Endothelial cell of umbilical vein (primary cell): ENCODE results near the gene NCKAP5. TPM values are rescaled to one million over a fixed set of nuclear protein-coding genes. Genes with fewer than 3 reads are reported as not detected.

Experiments used
- BruUV-seq: library from RNA; stranded (reverse); fragments of 400-500 nt; replicated peaks from 2 replicates; lab custom pipeline; 2021; lab: Mats Ljungman, UMichigan
- CTCF ChIA-PET: fragments of 300-600, 350-600 bp; sonication (Branson Sonifier 250); formaldehyde crosslinking; loops from one replicate; lab custom pipeline; 2021; ENCODE audit warnings: antibody characterized with exemption, inconsistent platforms; lab: Charles Lee
- POLR2A ChIA-PET: fragments of 300-600, 350-600 bp; sonication (Branson Sonifier 250); formaldehyde crosslinking; loops from one replicate; lab custom pipeline; 2021; ENCODE audit warnings: antibody characterized with exemption, inconsistent platforms; lab: Charles Lee
- DNase-seq: peaks from one replicate; pipeline ENCODE4 v3.0.0-alpha.2; 2011; ENCODE audit warnings: low read depth, low spot score
- FAIRE-seq: peaks from 2 replicates; lab custom pipeline; 2011; peaks lifted over from hg19 to GRCh38; lab: Jason Lieb, UNC
- H2AFZ ChIP-seq: 2 replicates; pipeline ENCODE4 v1.6.0; 2012; ENCODE audit warnings: low read depth, low read length, control low read depth, inconsistent platforms
- H3K27ac ChIP-seq: 2 replicates; pipeline ENCODE4 v1.5.1; 2011; ENCODE audit warnings: low read depth, mild to moderate bottlenecking, control low read depth, low read length, moderate library complexity; ENCODE audit not compliant: insufficient read depth
- H3K27me3 ChIP-seq, 2 experiments: 2 replicates each; pipeline versions ENCODE4 v1.6.0 to v1.6.1; 2011; ENCODE audit warnings: low read length in 2 of 2, mixed read lengths in 1 of 2; ENCODE audit not compliant: control insufficient read depth in 2 of 2, insufficient read depth in 2 of 2
- H3K36me3 ChIP-seq, 2 experiments: 2 replicates in 1 of 2; 3 replicates in 1 of 2; pipeline ENCODE4 v1.5.1; 2011; ENCODE audit warnings: low read length in 2 of 2, mild to moderate bottlenecking in 1 of 2, moderate library complexity in 1 of 2; ENCODE audit not compliant: control insufficient read depth in 2 of 2, insufficient read depth in 2 of 2; ENCODE audit errors: extremely low read depth in 1 of 2
- H3K4me1 ChIP-seq: 3 replicates; pipeline ENCODE4 v1.5.1; 2011; ENCODE audit warnings: mild to moderate bottlenecking, low read length; ENCODE audit not compliant: control insufficient read depth, insufficient read depth; ENCODE audit errors: extremely low read depth
- H3K4me2 ChIP-seq: 2 replicates; pipeline ENCODE4 v1.6.1; 2011; ENCODE audit warnings: low read length, control low read depth, mixed read lengths; ENCODE audit not compliant: insufficient read depth
- H3K4me3 ChIP-seq, 3 experiments: fragments of 200-600 bp in 1 of 3; sonication (generic), shearing (Covaris generic) in 1 of 3; replicated peaks in 1 of 3; 2 replicates each; pipeline ENCODE4 v1.5.1; 2011 to 2016; ENCODE audit warnings: control low read depth in 3 of 3, low read length in 3 of 3, mild to moderate bottlenecking in 2 of 3, inconsistent platforms in 1 of 3, low read depth in 1 of 3, moderate library complexity in 1 of 3; ENCODE audit not compliant: insufficient read depth in 1 of 3
- H3K79me2 ChIP-seq: 2 replicates; pipeline ENCODE4 v1.6.0; 2012; ENCODE audit warnings: low read length, inconsistent platforms; ENCODE audit not compliant: control insufficient read depth, insufficient read depth
- H3K9ac ChIP-seq: replicated peaks from 2 replicates; pipeline ENCODE3; 2011; ENCODE audit warnings: low read length, control low read depth; ENCODE audit not compliant: insufficient read depth; ENCODE audit errors: extremely low read depth
- H3K9me1 ChIP-seq: replicated peaks from 3 replicates; pipeline ENCODE4 v1.6.0; 2011; ENCODE audit warnings: mild to moderate bottlenecking, low read length; ENCODE audit not compliant: control insufficient read depth, insufficient read depth; ENCODE audit errors: extremely low read depth
- H3K9me3 ChIP-seq: replicated peaks from 2 replicates; pipeline ENCODE4 v1.5.1; 2012; ENCODE audit warnings: low read length, inconsistent platforms; ENCODE audit not compliant: control insufficient read depth, insufficient read depth
- H4K20me1 ChIP-seq: replicated peaks from 2 replicates; pipeline ENCODE3; 2011; ENCODE audit warnings: mild to moderate bottlenecking, low read length; ENCODE audit not compliant: control insufficient read depth, insufficient read depth; ENCODE audit errors: extremely low read depth
- CTCF ChIP-seq, 2 donors: IDR thresholded peaks; 1 replicate in 1 of 2; 2 replicates in 1 of 2; pipeline ENCODE4 v1.5.1; 2011; ENCODE audit warnings: low read length in 2 of 2, mild to moderate bottlenecking in 2 of 2, moderate library complexity in 2 of 2, control low read depth in 1 of 2, inconsistent platforms in 1 of 2, low read depth in 1 of 2; ENCODE audit not compliant: insufficient read depth in 1 of 2; ENCODE audit errors: extremely low read depth in 1 of 2
- EZH2 ChIP-seq: IDR thresholded peaks from 2 replicates; pipeline ENCODE4 v1.6.1; 2012; ENCODE audit warnings: borderline replicate concordance, low read depth, mild to moderate bottlenecking, moderate library complexity, low read length, inconsistent platforms; ENCODE audit not compliant: severe bottlenecking
- FOS ChIP-seq: IDR thresholded peaks from 2 replicates; pipeline ENCODE4 v1.6.1; 2011; ENCODE audit warnings: mild to moderate bottlenecking, low read length, moderate library complexity, borderline replicate concordance; ENCODE audit not compliant: insufficient read depth
- JUN ChIP-seq: IDR thresholded peaks from 2 replicates; pipeline ENCODE4 v1.6.1; 2011; ENCODE audit warnings: borderline replicate concordance, low read depth; ENCODE audit not compliant: insufficient read length, insufficient read depth
- MAX ChIP-seq: IDR thresholded peaks from 2 replicates; pipeline ENCODE4 v1.6.1; 2011; ENCODE audit not compliant: insufficient read depth, insufficient read length
- MYC ChIP-seq: IDR thresholded peaks from one replicate; pipeline ENCODE4 v1.6.1; 2011; ENCODE audit warnings: mild to moderate bottlenecking, low read depth, low read length
- POLR2AphosphoS5 ChIP-seq: IDR thresholded peaks from 2 replicates; pipeline ENCODE4 v1.6.1; 2012; ENCODE audit warnings: low read depth, mild to moderate bottlenecking, control low read depth, low read length, moderate library complexity; ENCODE audit not compliant: insufficient read depth
- dilution Hi-C: fragments of 300-500 bp; cut with MboI; formaldehyde crosslinking; loops from one replicate; pipeline ENCODE4 v1.15.0; 2019; ENCODE audit warnings: low sequenced_read_pairs; ENCODE audit not compliant: extremely low pct_ligation_motif_present
- intact Hi-C: fragments of 100-400 bp; cut with micrococcal nuclease; formaldehyde crosslinking; loops from one replicate; pipeline ENCODE4 v1.10.0; 2022
- polyA plus RNA-seq, 4 experiments: library from polyadenylated mRNA; depleted of rRNA in 3 of 4; stranded (reverse) in 3 of 4; unstranded in 1 of 4; fragments of >200 nt; gene quantifications; 2 replicates each; pipeline versions ENCODE4 v1.2.1 to v1.2.3, GENCODE V29; 2011 to 2012; ENCODE audit warnings: missing spikeins in 1 of 4
- total RNA-seq: library from RNA; stranded (reverse); gene quantifications from 2 replicates; pipeline ENCODE4 v1.2.3, GENCODE V29; 2021

Gene NCKAP5
- total and polyA plus RNA-seq, 2 donors (not counting 3 experiments of a cell fraction or from before 2014, with no cell fraction given), result 0.47 to 3.3 TPM

- Histone ChIP-seq H3K4me1 (no peaks in the 10 kb centered on the region), H2AFZ (no peak overlapping the region), H3K4me2 (no peak overlapping the region), H4K20me1 (no peaks in the 10 kb centered on the region), H3K27ac (no peak overlapping the region), H3K9me1 (no peaks in the 10 kb centered on the region), H3K79me2 (no peaks in the 10 kb centered on the region), H3K9ac (no peak overlapping the region), H3K9me3 (no peaks in the 10 kb centered on the region), H3K36me3 (no peaks in the 10 kb centered on the region), H3K4me3 (no peak overlapping the region), H3K27me3 (no peaks in the 10 kb centered on the region)
- BruUV-seq, result no TSS peak
- FAIRE-seq (no peak), DNase-seq (no peak)
- ChIA-PET POLR2A (no interaction called here), CTCF (no interaction called here)
- intact Hi-C loops, result no loop called here
- TF ChIP-seq CTCF (IDR thresholded peaks at IDR 0.05; ENCODE audit: extremely low read depth in 1 of 2, insufficient read depth in 1 of 2, low read depth in 1 of 2, low read length in 2 of 2), result no peak
- no peak for TF ChIP-seq EZH2
- no peak for TF ChIP-seq POLR2AphosphoS5
- no peak for TF ChIP-seq FOS
- no peak for TF ChIP-seq JUN
- no peak for TF ChIP-seq MYC
- TF ChIP-seq MAX, result no peak
- dilution Hi-C loops, result no loop called here
Observed at GRCh38 chr2:133338224-133338623, 230.0 kb downstream of the NCKAP5 start.
